Osteocyte (in vitro differentiated cells): ENCODE measurements around the gene HIPK3. TPM values are rescaled to one million over a fixed set of nuclear protein-coding genes. Genes with fewer than 3 reads are reported as not detected.
"Not testable (repeated sequence)": the region's sequence is repeated elsewhere in the genome, so short reads cannot be mapped to it uniquely, and the experiment has no call there.

Experiments
- DNase-seq: peaks from one replicate; pipeline ENCODE4 v3.0.0; 2021; ENCODE audit warnings: mixed read lengths; ENCODE audit not compliant: unreplicated experiment; ENCODE audit errors: extremely low spot score
- H3K27ac Mint-ChIP-seq: one replicate; pipeline ENCODE4 v1.8.0; 2021; ENCODE audit warnings: mild to moderate bottlenecking, mixed read lengths; ENCODE audit not compliant: unreplicated experiment
- H3K27me3 Mint-ChIP-seq: one replicate; pipeline ENCODE4 v1.8.0; 2021; ENCODE audit warnings: mixed read lengths; ENCODE audit not compliant: unreplicated experiment
- H3K36me3 Mint-ChIP-seq: one replicate; pipeline ENCODE4 v1.8.0; 2021; ENCODE audit warnings: mixed read lengths; ENCODE audit not compliant: unreplicated experiment
- H3K4me1 Mint-ChIP-seq: one replicate; pipeline ENCODE4 v1.8.0; 2021; ENCODE audit warnings: mixed read lengths; ENCODE audit not compliant: unreplicated experiment
- H3K4me3 Mint-ChIP-seq: one replicate; pipeline ENCODE4 v1.8.0; 2021; ENCODE audit warnings: mild to moderate bottlenecking, moderate library complexity, mixed read lengths; ENCODE audit not compliant: unreplicated experiment
- H3K9me3 Mint-ChIP-seq: one replicate; pipeline ENCODE4 v1.8.0; 2021; ENCODE audit warnings: mixed read lengths; ENCODE audit not compliant: unreplicated experiment
- total RNA-seq: library from RNA; stranded (reverse); gene quantifications from 2 replicates; pipeline ENCODE4 v1.2.1, GENCODE V29; 2021
- TF ChIP-seq, protein P1 (sequence below): fragments of 200-600 bp; sonication (generic); IDR thresholded peaks from 2 replicates; pipeline ENCODE4 v1.5.0; 2021; ENCODE audit warnings: antibody characterized with exemption, mild to moderate bottlenecking, moderate library complexity

HIPK3 gene
- total RNA-seq, 1 donor from 2014 or later = 78.8 TPM

DNA sequence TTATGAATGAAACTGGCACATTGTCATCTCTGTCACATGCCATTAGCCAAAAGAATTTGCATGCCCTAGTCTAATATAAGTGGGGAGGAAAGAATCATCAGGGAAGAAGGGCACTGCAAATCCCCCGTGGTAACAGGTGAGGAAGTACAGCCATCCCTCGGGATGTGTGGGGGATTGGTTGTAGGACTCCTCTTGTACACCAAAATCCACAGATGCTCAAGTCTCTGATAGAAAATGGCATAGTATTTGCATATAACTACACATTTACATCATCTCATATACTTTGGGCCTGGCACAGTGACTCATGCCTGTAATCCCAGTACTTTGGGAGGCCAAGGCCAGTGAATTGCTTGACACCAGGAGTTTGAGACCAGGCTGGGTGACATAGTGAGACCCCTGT is 109.7 kb downstream of the HIPK3 start:
- Mint-ChIP-seq H3K4me3 (no peak overlapping the region), H3K9me3 (no peaks in the 10 kb centered on the region), H3K4me1 (peaks cover 16% of the 10 kb centered on the region), H3K27ac (no peak overlapping the region), H3K36me3 (no peaks in the 10 kb centered on the region), H3K27me3 (no peaks in the 10 kb centered on the region)
- DNase-seq = no peak
- TF ChIP-seq, protein P1, sequence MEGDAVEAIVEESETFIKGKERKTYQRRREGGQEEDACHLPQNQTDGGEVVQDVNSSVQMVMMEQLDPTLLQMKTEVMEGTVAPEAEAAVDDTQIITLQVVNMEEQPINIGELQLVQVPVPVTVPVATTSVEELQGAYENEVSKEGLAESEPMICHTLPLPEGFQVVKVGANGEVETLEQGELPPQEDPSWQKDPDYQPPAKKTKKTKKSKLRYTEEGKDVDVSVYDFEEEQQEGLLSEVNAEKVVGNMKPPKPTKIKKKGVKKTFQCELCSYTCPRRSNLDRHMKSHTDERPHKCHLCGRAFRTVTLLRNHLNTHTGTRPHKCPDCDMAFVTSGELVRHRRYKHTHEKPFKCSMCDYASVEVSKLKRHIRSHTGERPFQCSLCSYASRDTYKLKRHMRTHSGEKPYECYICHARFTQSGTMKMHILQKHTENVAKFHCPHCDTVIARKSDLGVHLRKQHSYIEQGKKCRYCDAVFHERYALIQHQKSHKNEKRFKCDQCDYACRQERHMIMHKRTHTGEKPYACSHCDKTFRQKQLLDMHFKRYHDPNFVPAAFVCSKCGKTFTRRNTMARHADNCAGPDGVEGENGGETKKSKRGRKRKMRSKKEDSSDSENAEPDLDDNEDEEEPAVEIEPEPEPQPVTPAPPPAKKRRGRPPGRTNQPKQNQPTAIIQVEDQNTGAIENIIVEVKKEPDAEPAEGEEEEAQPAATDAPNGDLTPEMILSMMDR = no peak

DNA sequence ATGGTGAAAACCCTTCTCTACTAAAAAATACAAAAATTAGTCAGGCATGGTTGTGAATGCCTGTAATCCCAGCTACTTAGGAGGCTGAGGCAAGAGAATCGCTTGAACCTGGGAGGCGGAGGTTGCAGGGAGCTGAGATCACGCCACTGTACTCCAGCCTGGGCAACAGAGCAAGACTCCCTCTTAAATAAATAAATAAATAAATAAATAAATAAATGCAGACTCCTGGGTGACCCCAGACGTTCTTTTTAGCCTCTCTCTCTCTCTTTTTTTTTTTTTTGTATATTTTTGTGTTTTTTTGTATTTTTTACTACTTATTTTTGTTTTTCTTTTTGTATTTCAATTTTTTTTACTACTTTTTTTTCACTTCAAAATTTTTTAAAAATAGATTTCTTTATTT is 111.3 kb downstream of the HIPK3 start:
- H3K4me3 Mint-ChIP-seq, H3K36me3 Mint-ChIP-seq, H3K9me3 Mint-ChIP-seq, H3K27me3 Mint-ChIP-seq, DNase-seq, H3K27ac Mint-ChIP-seq: not testable (repeated sequence)
- peaks cover 29% of the 10 kb centered on the region for H3K4me1 Mint-ChIP-seq

DNA sequence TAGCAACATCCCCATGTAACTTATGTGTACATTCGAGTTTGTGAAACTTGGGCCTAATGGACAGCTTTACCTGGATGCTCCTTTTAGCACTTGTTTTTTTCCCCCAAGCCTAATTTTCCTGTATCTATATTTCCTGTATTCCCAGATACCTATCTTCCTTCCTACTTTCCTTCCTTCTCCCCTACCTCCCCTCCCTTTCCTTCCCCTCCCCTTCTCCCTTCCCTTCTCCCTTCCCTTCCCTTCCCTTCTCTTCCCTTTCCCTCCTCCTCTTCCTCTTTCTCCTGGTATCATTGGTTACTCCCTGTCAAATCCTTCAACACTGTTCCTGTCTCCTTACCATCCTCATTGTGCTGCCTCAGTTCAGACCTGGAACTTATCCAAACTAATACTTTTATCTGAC is 111.8 kb downstream of the HIPK3 start:
- DNase-seq = no peak
- Mint-ChIP-seq H3K9me3 (no peaks in the 10 kb centered on the region), H3K4me1 (peaks cover 30% of the 10 kb centered on the region), H3K36me3 (no peaks in the 10 kb centered on the region), H3K27me3 (no peaks in the 10 kb centered on the region), H3K4me3 (no peak overlapping the region), H3K27ac (no peak overlapping the region)
- TF ChIP-seq, protein P1 = no peak

DNA sequence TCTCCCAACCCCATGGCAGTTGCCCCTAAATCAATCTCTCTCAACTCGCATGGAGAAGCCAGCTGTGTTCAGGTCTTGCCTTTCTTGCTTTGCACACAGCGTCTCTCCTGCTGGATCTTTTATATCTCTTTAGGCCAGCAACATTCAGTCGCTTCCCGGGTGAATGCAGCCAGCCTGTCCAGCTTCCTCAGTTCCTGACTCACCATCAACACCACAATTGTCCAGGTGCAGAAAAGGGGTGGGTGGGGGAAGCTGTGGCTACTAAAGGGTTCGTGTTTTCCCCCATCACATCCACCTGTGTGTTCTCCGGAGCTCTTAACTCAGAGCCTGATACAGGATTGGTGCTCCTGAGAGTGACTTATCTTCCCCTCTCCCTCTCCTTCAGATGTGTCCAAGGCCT is 116.5 kb downstream of the HIPK3 start:
- H3K4me1 Mint-ChIP-seq = peaks cover 51% of the 10 kb centered on the region
- no peaks in the 10 kb centered on the region for H3K36me3 Mint-ChIP-seq
- no peaks in the 10 kb centered on the region for H3K9me3 Mint-ChIP-seq
- H3K27ac Mint-ChIP-seq = no peak overlapping the region
- DNase-seq = no peak
- no peak overlapping the region for H3K4me3 Mint-ChIP-seq
- TF ChIP-seq, protein P1 = no peak
- H3K27me3 Mint-ChIP-seq = no peaks in the 10 kb centered on the region

DNA sequence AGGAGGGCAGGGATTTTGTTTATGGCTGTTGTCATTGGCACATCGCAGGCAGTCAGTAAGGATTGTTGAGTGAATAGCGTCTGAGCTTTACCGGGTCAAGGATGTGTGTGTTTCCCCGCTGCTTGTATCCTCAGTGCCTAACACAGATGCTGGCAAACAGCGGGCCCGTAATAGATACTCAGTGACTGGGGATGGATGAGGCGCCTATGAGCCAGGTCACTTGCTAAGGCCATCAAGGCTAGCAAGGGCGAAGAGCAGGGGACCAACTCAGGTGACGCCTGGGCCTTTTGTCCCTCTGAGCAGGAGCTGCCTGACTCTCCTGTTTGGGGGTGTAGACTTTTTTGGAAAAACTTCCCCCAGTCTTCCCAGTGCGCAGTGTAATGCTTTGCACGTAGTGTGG is 118.1 kb downstream of the HIPK3 start:
- no peaks in the 10 kb centered on the region for H3K27me3 Mint-ChIP-seq
- no peaks in the 10 kb centered on the region for H3K36me3 Mint-ChIP-seq
- H3K27ac Mint-ChIP-seq = peak overlapping the region; percentile 23
- peaks cover 47% of the 10 kb centered on the region for H3K4me1 Mint-ChIP-seq
- H3K9me3 Mint-ChIP-seq = no peaks in the 10 kb centered on the region
- no peak for DNase-seq
- TF ChIP-seq, protein P1 = no peak
- H3K4me3 Mint-ChIP-seq = peak overlapping the region; percentile 72
